HFF-Myc (cell line): ENCODE data around the gene DLD.
"Not testable (repeated sequence)": the region's sequence is repeated elsewhere in the genome, so short reads cannot be mapped to it uniquely, and the experiment has no call there.

Experiments used
- DNase-seq: peaks from one replicate; pipeline ENCODE4 v3.0.0-alpha.2; 2011; ENCODE audit warnings: low read depth; ENCODE audit errors: extremely low read depth
- H3K4me3 ChIP-seq: replicated peaks from 2 replicates; pipeline ENCODE4 v1.5.1; 2011; ENCODE audit warnings: low read depth, mild to moderate bottlenecking, control low read depth, low read length
- CTCF ChIP-seq: IDR thresholded peaks from 2 replicates; pipeline ENCODE4 v1.5.1; 2012; ENCODE audit warnings: mild to moderate bottlenecking, low read depth, low read length, control low read depth; ENCODE audit errors: missing control alignments

The DLD gene, protein sequence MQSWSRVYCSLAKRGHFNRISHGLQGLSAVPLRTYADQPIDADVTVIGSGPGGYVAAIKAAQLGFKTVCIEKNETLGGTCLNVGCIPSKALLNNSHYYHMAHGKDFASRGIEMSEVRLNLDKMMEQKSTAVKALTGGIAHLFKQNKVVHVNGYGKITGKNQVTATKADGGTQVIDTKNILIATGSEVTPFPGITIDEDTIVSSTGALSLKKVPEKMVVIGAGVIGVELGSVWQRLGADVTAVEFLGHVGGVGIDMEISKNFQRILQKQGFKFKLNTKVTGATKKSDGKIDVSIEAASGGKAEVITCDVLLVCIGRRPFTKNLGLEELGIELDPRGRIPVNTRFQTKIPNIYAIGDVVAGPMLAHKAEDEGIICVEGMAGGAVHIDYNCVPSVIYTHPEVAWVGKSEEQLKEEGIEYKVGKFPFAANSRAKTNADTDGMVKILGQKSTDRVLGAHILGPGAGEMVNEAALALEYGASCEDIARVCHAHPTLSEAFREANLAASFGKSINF

DNA sequence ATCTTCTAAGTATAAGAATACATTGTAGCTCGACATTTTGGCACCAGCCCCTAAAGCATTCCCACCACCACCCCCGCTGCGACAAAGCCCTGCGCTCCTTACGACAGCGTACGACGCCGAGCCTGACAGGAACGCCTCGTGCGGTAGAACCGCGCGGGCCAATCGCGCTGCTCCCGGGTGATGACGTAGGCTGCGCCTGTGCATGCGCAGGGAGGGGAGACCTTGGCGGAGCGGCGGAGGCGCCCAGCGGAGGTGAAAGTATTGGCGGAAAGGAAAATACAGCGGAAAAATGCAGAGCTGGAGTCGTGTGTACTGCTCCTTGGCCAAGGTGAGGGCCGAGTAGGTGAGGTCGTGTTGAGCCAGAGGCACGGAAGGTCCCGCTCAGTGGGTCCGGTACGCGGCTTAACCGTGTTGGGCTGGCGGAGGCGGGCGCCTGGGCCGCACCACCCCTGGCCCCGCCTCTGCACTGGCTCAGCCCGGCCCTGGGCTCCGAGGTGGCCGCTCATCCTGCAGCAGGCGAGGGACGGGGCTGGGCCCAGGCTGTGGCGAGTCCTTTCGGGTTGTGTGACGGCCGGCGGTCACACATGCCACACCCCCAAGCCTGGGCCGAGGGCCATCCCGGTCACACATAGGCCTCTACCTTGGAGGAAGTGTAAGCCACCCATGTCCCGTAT lies at the start of gene DLD:
Gene DLD (plus strand): TSS at position 222 of the 674 bp plus-strand sequence. CDS start 68 bp downstream, at position 290.
- no peak for TF ChIP-seq CTCF
- peak within 1 kb of the TSS; percentile 67 for H3K4me3 ChIP-seq
- DNase-seq, result peak; percentile 75

DNA sequence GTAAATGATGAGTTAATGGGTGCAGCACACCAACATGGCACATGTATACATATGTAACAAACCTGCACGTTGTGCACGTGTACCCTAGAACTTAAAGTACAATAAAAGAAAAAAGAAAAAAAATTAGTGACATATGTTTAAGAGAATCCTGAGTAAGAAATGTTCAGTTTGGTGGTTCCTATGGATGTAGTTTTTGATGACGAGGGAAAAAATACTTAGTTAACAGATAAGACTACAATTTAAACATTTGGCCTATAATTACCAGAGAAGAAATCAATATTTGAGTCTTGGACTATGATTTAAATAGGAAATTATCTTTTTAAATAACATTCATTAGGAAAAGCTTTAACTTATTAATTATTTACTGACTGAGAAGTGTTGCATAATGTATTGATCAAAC lies 48.8 kb upstream of the DLD start:
- no peak for DNase-seq
- no peak for TF ChIP-seq CTCF
- no peak overlapping the region for H3K4me3 ChIP-seq

DNA sequence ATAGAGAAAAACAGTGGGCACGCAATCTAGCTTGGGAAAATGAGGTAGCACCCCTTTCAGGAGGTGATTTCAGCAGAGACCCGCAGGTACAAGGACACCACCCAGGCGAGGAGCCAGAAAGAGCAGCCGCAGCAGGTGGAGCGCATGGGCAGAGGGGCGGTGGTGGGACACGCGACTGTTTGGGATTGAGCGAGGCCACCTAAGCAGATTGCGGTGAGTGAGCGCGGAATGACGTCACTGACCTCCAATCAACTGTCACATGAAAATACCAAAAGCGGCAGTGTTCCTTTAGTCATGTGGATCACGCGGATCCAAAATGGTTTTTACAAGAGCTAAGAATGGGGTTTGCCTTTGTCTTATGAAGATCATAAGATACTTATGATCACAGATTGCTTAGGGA lies 47.8 kb upstream of the DLD start:
- no peak overlapping the region for H3K4me3 ChIP-seq
- DNase-seq, result no peak
- no peak for TF ChIP-seq CTCF

DNA sequence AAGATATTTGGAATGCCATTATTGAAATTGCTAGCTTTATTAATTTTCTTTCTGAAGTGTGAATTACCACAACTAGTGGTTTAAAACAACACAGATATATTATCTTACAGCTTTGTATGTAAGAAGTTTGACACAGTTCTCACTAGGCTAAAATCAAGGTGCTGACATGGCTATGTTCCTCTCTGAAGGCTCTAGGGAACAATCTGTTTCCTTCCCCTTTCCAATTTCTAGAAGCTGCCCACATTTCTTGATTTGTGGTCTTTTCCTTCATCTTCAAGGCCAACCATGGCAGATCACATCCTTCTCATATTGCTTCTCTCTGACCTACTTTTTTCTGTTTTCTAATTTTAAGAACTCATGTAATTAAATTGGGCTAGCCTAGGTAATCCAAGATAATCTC lies 44.7 kb upstream of the DLD start:
- no peak overlapping the region for H3K4me3 ChIP-seq
- DNase-seq, result no peak
- no peak for TF ChIP-seq CTCF

DNA sequence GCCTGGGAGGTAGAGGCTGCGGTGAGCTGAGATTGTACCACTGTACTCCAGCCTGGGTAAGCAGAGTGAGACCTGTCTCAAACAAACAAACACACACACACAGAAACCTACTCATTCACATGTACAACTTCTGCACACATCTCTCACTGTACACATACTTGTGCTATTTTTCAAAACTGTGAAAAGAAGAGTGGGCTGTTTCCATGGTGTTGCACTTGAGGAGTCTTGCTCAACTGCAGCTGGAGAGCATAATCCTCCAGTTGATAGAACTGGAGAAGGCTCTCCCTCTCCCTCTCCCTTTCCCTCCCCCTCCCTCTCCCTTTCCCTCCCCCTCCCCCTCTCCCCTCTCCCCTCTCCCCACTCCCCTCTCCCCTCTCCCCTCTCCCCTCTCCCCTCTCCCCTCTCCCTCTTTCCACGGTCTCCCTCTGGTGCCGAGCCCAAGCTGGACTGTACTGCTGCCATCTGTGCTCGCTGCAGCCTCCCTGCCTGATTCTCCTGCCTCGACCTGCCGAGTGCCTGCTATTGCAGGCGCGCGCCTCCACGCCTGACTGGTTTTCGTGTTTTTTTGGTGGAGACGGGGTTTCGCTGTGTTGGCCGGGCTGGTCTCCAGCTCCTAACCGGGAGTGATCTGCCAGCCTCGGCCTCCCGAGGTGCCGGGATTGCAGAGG lies 43.7 kb upstream of the DLD start:
- no peak overlapping the region for H3K4me3 ChIP-seq
- DNase-seq, result no peak
- TF ChIP-seq CTCF, result no peak

GRCh38 chr7:107847836-107848175 lies 43.2 kb upstream of the DLD start:
- H3K4me3 ChIP-seq, DNase-seq: not testable (repeated sequence)

DNA sequence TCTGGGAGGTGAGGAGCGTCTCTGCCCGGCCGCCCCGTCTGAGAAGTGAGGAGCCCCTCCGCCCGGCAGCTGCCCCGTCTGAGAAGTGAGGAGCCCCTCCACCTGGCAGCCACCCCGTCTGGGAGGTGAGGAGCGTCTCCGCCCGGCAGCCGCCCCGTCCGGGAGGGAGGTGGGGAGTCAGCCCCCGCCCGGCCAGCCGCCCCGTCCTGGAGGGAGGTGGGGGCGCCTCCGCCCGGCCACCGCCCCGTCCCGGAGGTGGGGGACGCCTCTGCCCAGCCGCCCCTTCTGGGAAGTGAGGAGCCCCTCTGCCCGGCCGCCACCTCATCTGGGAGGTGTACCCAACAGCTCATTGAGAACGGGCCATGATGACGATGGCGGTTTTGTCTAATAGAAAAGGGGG lies 42.8 kb upstream of the DLD start:
- not testable (repeated sequence) for H3K4me3 ChIP-seq, DNase-seq
